Panc1 (cell line): ENCODE measurements around the gene WIF1. TPM values are rescaled to one million over a fixed set of nuclear protein-coding genes. Genes with fewer than 3 reads are reported as not detected.

Experiments
- ATAC-seq: fragments of 200-7000 bp; cut with Tn5 transposase; 2 replicates; pipeline ENCODE4 v1.9.1; 2020; ENCODE audit warnings: mild to moderate bottlenecking, moderate library complexity
- BruUV-seq: library from RNA; stranded (reverse); fragments of 400-500 nt; replicated peaks from 2 replicates; lab custom pipeline; 2021; lab: Mats Ljungman, UMichigan
- CTCF ChIA-PET: fragments of 300-600 bp; sonication (Branson Sonifier 250); formaldehyde crosslinking; loops from one replicate; lab custom pipeline; 2022; ENCODE audit warnings: antibody characterized with exemption; lab: Charles Lee
- POLR2A ChIA-PET: fragments of 300-600 bp; sonication (Branson Sonifier 250); formaldehyde crosslinking; loops from one replicate; lab custom pipeline; 2022; ENCODE audit warnings: antibody characterized with exemption; lab: Charles Lee
- DNase-seq: peaks from one replicate; pipeline ENCODE4 v3.0.0-alpha.2; 2010; ENCODE audit warnings: low read depth, low spot score
- H3K27ac ChIP-seq: 2 replicates; pipeline ENCODE4 v1.5.1; 2011; ENCODE audit warnings: mild to moderate bottlenecking, low read length, inconsistent platforms
- H3K27me3 ChIP-seq: fragments of 200-500 bp; sonication (Bioruptor generic); 2 replicates; pipeline ENCODE4 v1.6.0; 2014; ENCODE audit warnings: low read length, inconsistent platforms; ENCODE audit not compliant: control insufficient read depth, insufficient read depth
- H3K36me3 ChIP-seq: fragments of 200-500 bp; sonication (Bioruptor generic); 2 replicates; pipeline ENCODE4 v1.5.1; 2014; ENCODE audit warnings: inconsistent platforms, mild to moderate bottlenecking, low read length, moderate library complexity; ENCODE audit not compliant: control insufficient read depth, insufficient read depth
- H3K4me1 ChIP-seq: 2 replicates; pipeline ENCODE4 v1.5.1; 2011; ENCODE audit warnings: inconsistent platforms, mild to moderate bottlenecking, low read length, moderate library complexity; ENCODE audit not compliant: control insufficient read depth, insufficient read depth
- H3K4me3 ChIP-seq, 2 experiments: 2 replicates each; pipeline ENCODE4 v1.5.1; 2011 to 2012; ENCODE audit warnings: low read depth in 2 of 2, low read length in 2 of 2, mild to moderate bottlenecking in 2 of 2, inconsistent platforms in 1 of 2, moderate library complexity in 1 of 2
- H3K9me3 ChIP-seq: fragments of 200-500 bp; sonication (Bioruptor generic); 2 replicates; pipeline ENCODE4 v1.5.1; 2014; ENCODE audit warnings: low read depth, mild to moderate bottlenecking, inconsistent platforms, low read length, moderate library complexity; ENCODE audit not compliant: control insufficient read depth, insufficient read depth
- CTCF ChIP-seq: fragments of 450-650 bp; IDR thresholded peaks from 2 replicates; pipeline ENCODE4 v1.5.1; 2017; ENCODE audit warnings: mild to moderate bottlenecking
- POLR2AphosphoS5 ChIP-seq: IDR thresholded peaks from 2 replicates; pipeline ENCODE4 v1.6.1; 2012; ENCODE audit warnings: mild to moderate bottlenecking, low read depth, low read length, moderate library complexity
- REST ChIP-seq, 2 experiments: IDR thresholded peaks; 2 replicates each; pipeline ENCODE4 v1.6.1; 2011 to 2012; ENCODE audit warnings: low read depth in 2 of 2, control low read depth in 1 of 2, low read length in 1 of 2, mild to moderate bottlenecking in 1 of 2, moderate library complexity in 1 of 2; ENCODE audit not compliant: insufficient read depth in 1 of 2
- SIN3A ChIP-seq: IDR thresholded peaks from 2 replicates; pipeline ENCODE4 v1.6.1; 2012; ENCODE audit warnings: low read depth, mild to moderate bottlenecking, low read length, moderate library complexity, borderline replicate concordance; ENCODE audit not compliant: insufficient read depth
- TCF7L2 ChIP-seq: IDR thresholded peaks from 2 replicates; pipeline ENCODE4 v1.6.1; 2011; ENCODE audit warnings: mild to moderate bottlenecking, low read depth, low read length, inconsistent platforms
- in situ Hi-C: cut with HindIII; loops from 2 replicates; pipeline ENCODE4 v1.10.0; 2016; ENCODE audit warnings: low sequenced_read_pairs, low pct_unique_long_range_greater_than_20kb
- intact Hi-C: fragments of 100-400 bp; cut with micrococcal nuclease; formaldehyde crosslinking; loops from one replicate; pipeline ENCODE4 v1.10.0; 2022; ENCODE audit not compliant: unreplicated experiment
- total RNA-seq: library from RNA; stranded (reverse); gene quantifications from one replicate; pipeline ENCODE4 v1.2.1, GENCODE V29; 2021; ENCODE audit not compliant: unreplicated experiment

WIF1 gene
- total RNA-seq, 1 experiment from 2014 or later = not detected

- in situ Hi-C loops = no loop called here
- Histone ChIP-seq H3K4me3 (no peak overlapping the region), H3K4me1 (no peaks in the 10 kb centered on the region), H3K27ac (no peak overlapping the region), H3K9me3 (no peaks in the 10 kb centered on the region), H3K27me3 (peaks cover 19% of the 10 kb centered on the region), H3K36me3 (no peaks in the 10 kb centered on the region)
- no TSS peak for BruUV-seq
- intact Hi-C loops = no loop called here
- DNase-seq (no peak), ATAC-seq (no peak)
- ChIA-PET CTCF (no interaction called here), POLR2A (no interaction called here)
- TF ChIP-seq POLR2AphosphoS5 (no peak), SIN3A (no peak), REST (IDR thresholded peaks at IDR 0.05; ENCODE audit: insufficient read depth in 1 of 2, low read depth in 2 of 2, low read length in 1 of 2) (no peak), TCF7L2 (no peak), CTCF (no peak)
Observed at GRCh38 chr12:65081496-65081895, 39.6 kb downstream of the WIF1 start.

GRCh38 chr12:65074932-65075331 lies 46.2 kb downstream of the WIF1 start:
- no TSS peak for BruUV-seq
- Histone ChIP-seq H3K36me3 (no peaks in the 10 kb centered on the region), H3K27ac (no peak overlapping the region), H3K9me3 (no peaks in the 10 kb centered on the region), H3K27me3 (peaks cover 10% of the 10 kb centered on the region; the same call in 1 of the 2 replicates), H3K4me3 (no peak overlapping the region), H3K4me1 (no peaks in the 10 kb centered on the region)
- TF ChIP-seq CTCF = peak; percentile 33; the same call in 1 of the 2 replicates
- no peak for TF ChIP-seq TCF7L2
- no peak for TF ChIP-seq REST (IDR thresholded peaks at IDR 0.05; ENCODE audit: insufficient read depth in 1 of 2, low read depth in 2 of 2, low read length in 1 of 2)
- no peak for TF ChIP-seq SIN3A
- POLR2A ChIA-PET = no interaction called here
- no peak for ATAC-seq
- CTCF ChIA-PET = no interaction called here
- no peak for DNase-seq
- in situ Hi-C loops (no loop called here), intact Hi-C loops (no loop called here)
